Cardiac muscle cell (in vitro differentiated cells and primary cell): Measurements from ENCODE around the gene UBE2I. TPM values are rescaled to one million over a fixed set of nuclear protein-coding genes. Genes with fewer than 3 reads are reported as not detected.

ENCODE experiments used
- DNase-seq, 2 donors: peaks; one replicate each; pipeline versions ENCODE4 v3.0.0 to v3.0.0-alpha.2; 2010 to 2017; ENCODE audit warnings: low read depth in 1 of 2, low spot score in 1 of 2
- H3K27ac ChIP-seq: fragments of 200-600 bp; sonication (generic); 2 replicates; pipeline ENCODE4 v1.5.1; 2016
- H3K27me3 ChIP-seq: fragments of 200-600 bp; sonication (generic); 2 replicates; pipeline ENCODE4 v1.6.0; 2016; ENCODE audit warnings: control low read depth
- H3K36me3 ChIP-seq: fragments of 200-600 bp; sonication (generic); 2 replicates; pipeline ENCODE4 v1.5.1; 2016; ENCODE audit warnings: control low read depth
- H3K4me1 ChIP-seq: fragments of 200-600 bp; sonication (generic); 2 replicates; pipeline ENCODE4 v1.8.1; 2017; ENCODE audit warnings: low read depth, mild to moderate bottlenecking, mixed run types
- H3K4me3 ChIP-seq: fragments of 200-600 bp; sonication (generic); 2 replicates; pipeline ENCODE4 v1.5.1; 2016; ENCODE audit warnings: mild to moderate bottlenecking
- H3K9me3 ChIP-seq: fragments of 200-600 bp; sonication (generic); 2 replicates; pipeline ENCODE4 v1.5.1; 2017; ENCODE audit warnings: low read depth, mild to moderate bottlenecking, control low read depth
- polyA plus RNA-seq: library from polyadenylated mRNA; unstranded; fragments of >200 nt; fragmentation: Nextera tagmentation; extraction: Ambion mirVana; gene quantifications from 2 replicates; pipeline ENCODE4 v1.2.1, GENCODE V29; 2016
- total RNA-seq: library from RNA; depleted of rRNA; stranded (reverse); fragments of >200 nt; gene quantifications from 2 replicates; pipeline ENCODE4 v1.2.3, GENCODE V29; 2016
- TF ChIP-seq, protein P1 (sequence below): IDR thresholded peaks from 2 replicates; pipeline ENCODE4 v1.5.1; 2012; ENCODE audit warnings: low read depth, mild to moderate bottlenecking, low read length

The UBE2I gene
- total RNA-seq, result 75.4 and 81.4 TPM in 2 replicates
- polyA plus RNA-seq, result 156 and 157 TPM in 2 replicates

GRCh38 chr16:1308977-1309885, at the start of gene UBE2I:
TSS of gene UBE2I (plus strand) at chr16:1309636. CDS start at chr16:1314031, 4,395 bp downstream.
- peak within 1 kb of the TSS; percentile 92 for H3K4me3 ChIP-seq
- H3K36me3 ChIP-seq, result peaks cover 3% of the 10 kb centered on the region
- H3K27me3 ChIP-seq, result no peaks in the 10 kb centered on the region
- peaks cover 16% of the 10 kb centered on the region for H3K4me1 ChIP-seq
- no peaks in the 10 kb centered on the region for H3K9me3 ChIP-seq
- DNase-seq, result peak; percentile 95 to 99
- H3K27ac ChIP-seq, result peak within 1 kb of the TSS; percentile 100
- TF ChIP-seq, protein P1, sequence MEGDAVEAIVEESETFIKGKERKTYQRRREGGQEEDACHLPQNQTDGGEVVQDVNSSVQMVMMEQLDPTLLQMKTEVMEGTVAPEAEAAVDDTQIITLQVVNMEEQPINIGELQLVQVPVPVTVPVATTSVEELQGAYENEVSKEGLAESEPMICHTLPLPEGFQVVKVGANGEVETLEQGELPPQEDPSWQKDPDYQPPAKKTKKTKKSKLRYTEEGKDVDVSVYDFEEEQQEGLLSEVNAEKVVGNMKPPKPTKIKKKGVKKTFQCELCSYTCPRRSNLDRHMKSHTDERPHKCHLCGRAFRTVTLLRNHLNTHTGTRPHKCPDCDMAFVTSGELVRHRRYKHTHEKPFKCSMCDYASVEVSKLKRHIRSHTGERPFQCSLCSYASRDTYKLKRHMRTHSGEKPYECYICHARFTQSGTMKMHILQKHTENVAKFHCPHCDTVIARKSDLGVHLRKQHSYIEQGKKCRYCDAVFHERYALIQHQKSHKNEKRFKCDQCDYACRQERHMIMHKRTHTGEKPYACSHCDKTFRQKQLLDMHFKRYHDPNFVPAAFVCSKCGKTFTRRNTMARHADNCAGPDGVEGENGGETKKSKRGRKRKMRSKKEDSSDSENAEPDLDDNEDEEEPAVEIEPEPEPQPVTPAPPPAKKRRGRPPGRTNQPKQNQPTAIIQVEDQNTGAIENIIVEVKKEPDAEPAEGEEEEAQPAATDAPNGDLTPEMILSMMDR, result no peak

GRCh38 chr16:1259760-1260068, 49.7 kb upstream of the UBE2I start:
- Histone ChIP-seq H3K27ac (no peak overlapping the region), H3K4me1 (peaks cover 4% of the 10 kb centered on the region), H3K9me3 (no peaks in the 10 kb centered on the region), H3K36me3 (no peaks in the 10 kb centered on the region), H3K4me3 (no peak overlapping the region), H3K27me3 (peaks cover 61% of the 10 kb centered on the region)
- DNase-seq, result no peak
- TF ChIP-seq, protein P1, result no peak

DNA sequence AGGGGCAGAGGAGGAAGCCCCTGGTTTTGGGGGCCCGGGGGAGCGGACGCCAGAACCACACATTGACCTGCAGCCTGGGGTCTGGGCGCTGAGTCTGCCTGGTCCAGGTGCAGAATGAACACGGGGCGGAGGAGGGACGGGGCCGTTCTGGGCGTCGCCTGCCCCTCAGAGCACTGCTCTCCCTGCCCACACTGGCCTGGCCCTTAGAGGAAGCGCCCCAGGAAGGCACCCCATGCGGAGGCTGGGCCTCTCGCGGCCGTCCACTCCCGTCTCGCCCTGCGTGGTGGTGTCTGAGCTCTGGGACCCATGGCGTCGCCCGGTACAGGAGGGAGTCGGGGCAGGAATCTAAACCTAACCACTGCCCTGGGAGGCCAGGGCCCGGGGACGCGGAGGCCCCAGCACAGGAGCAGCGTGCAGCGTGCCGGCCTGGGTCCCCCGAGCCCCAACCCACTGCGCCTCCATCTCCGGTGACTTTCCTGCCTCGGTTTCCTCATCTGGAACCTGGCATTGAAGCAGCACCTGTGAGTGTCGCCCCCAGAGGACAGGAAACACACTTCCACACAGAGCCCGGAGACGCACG, 49.2 kb upstream of the UBE2I start:
- peaks cover 4% of the 10 kb centered on the region for H3K4me1 ChIP-seq
- no peak overlapping the region for H3K27ac ChIP-seq
- H3K4me3 ChIP-seq, result no peak overlapping the region
- peaks cover 61% of the 10 kb centered on the region for H3K27me3 ChIP-seq
- no peaks in the 10 kb centered on the region for H3K36me3 ChIP-seq
- no peak for DNase-seq
- TF ChIP-seq, protein P1, result no peak
- H3K9me3 ChIP-seq, result no peaks in the 10 kb centered on the region

DNA sequence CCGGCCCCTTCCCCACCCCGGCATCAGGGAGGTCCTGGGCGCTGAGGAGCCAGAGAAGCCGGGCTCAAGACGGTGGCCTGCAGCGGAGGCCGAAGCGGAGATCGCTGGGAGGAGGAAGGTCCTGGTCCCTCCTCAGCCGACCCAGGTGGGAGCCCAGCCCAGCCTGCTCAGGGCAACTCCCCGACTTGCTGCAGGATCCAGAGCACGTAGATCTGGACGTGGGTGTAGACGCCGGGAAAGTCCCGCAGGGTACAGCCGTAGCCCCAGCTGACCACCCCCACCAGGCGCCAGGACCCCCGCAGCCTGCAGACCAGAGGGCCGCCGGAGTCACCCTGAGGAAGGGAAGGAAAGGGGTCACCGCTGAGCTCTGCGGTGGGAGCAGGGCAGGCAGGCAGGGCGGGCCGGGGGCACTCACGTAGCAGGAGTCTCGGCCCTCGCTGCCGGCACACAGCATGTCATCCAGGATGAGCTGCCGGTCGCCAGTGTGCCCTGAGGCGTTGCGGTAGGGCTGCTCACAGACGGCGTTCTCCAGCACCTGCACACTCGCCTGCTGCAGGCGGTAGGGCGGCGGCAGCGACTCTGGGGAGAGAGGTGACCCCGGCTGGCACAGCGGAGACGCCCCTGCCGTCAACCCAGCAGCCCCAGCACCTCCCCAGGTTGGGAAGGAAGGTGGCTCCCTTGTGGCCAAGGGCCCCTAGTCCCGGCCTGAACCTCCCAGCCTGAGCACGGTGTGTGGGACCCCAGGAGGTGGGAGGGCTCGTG, 48.1 kb upstream of the UBE2I start:
- DNase-seq, result no peak
- H3K9me3 ChIP-seq, result no peaks in the 10 kb centered on the region

More for the DNA sequence above, 48.1 kb upstream of the UBE2I start:
- Histone ChIP-seq H3K27me3 (peaks cover 61% of the 10 kb centered on the region), H3K4me3 (no peak overlapping the region), H3K4me1 (peaks cover 4% of the 10 kb centered on the region), H3K27ac (no peak overlapping the region), H3K36me3 (no peaks in the 10 kb centered on the region)
- TF ChIP-seq, protein P1, result no peak
